G401.6 (cell line): ENCODE results near the gene C2orf69.

Experiments used
- FAIRE-seq: peaks from 2 replicates; lab custom pipeline; 2012; peaks lifted over from hg19 to GRCh38; lab: Jason Lieb, UNC

The C2orf69 gene

GRCh38 chr2:199914372-199914958 lies 3.4 kb downstream of the C2orf69 start:
- FAIRE-seq, result no peak

DNA sequence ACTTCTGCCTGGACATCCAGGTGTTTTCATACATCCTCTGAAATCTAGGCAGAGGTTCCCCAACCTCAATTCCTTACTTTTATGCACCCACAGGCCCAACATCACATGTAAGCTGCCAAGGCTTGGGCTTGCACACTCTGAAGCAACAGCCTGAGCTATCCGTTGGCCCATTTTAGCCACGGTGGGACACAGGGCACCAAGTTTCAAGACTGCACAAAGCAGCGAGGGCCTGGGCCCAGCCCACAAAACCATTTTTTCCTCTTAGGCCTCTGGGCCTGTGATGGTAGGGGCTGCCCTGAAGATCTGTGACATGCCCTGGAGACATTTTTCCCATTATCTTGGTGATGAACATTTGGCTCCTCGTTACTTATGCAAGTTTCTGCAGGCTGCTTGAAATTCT lies 5.9 kb downstream of the C2orf69 start:
- no peak for FAIRE-seq

DNA sequence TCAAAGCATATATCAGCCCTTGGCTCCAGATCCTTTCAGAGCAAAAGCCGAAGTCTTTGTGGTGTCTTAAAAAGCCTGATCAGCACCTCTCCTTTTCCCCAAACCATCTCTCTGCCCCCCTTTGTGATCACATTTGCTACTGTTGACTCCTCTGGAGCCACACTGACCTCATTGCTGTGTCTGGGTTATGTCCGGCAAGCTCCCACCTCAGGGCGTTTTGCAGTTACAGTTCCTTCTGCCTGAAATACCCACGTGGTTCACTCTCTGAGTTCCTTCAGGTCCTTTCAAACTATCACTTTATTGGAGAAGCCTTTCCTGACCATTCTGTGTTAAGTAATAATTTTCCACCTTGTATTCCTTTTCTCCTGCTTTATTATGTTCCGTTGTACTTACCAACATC lies 11.8 kb downstream of the C2orf69 start:
- FAIRE-seq, result no peak

DNA sequence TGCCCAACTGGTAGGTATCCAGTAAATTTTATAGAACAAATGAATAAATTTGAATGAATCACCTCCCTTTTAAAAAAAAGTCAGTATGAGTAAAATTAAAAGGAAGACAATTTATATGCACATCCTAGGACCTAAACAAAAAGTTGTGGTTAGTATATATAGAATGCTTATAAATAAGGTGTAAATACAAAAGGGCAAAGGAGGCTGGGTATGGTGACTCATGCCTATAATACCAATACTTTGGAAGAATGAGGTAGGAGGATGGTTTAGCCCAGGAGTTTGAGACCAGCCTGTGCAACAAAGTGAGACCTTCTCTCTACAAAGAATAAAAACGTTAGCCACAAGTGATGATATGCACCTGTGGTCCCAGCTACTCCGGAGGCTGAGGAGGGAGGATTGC lies 12.8 kb downstream of the C2orf69 start:
- FAIRE-seq, result no peak

DNA sequence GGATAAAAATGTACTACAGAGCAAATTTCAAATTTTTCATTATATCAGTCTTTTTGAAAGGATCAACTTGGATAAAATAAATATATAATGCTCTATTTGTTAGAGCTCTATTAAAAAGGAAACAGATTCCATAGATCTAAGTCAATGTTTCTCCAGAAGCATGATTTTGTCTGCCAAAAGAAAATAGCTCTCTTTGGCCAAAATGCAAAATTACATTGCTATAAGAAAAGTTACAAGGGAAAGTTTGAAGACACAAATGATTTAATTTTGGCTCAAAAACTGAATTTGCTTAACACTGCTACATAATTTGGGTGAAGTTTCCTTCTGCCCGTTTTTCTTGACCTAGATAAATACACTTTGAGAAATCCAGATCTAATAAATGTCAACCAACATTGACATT lies 15.7 kb downstream of the C2orf69 start:
- FAIRE-seq, result peak; percentile 3

- FAIRE-seq, result no peak
Measured at GRCh38 chr2:199928226-199928625, 17.1 kb downstream of the C2orf69 start.

DNA sequence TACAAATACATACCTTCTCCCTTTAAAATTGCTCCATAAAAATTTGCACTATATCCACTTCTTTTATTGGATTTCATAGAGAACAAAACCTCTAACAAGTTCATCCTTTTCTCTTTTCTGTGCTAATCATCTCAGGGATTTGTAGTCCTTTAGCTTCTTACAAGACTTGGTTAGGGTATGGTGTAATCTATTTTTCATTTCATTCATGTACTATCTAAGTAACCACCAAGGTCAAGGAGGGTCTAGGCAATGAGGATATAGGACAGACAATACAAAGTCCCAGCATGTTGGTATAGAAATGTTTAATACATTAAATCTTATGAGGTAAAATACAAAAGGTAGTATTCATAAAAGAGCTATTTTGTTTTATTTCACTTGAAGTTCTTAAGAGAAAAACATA lies 17.5 kb downstream of the C2orf69 start:
- no peak for FAIRE-seq

GRCh38 chr2:199929262-199929661 lies 18.2 kb downstream of the C2orf69 start:
- no peak for FAIRE-seq

- FAIRE-seq, result no peak
Measured at GRCh38 chr2:199932312-199932855, 21.3 kb downstream of the C2orf69 start.

- peak; percentile 60 for FAIRE-seq
Measured at GRCh38 chr2:199933466-199933865, 22.4 kb downstream of the C2orf69 start.

DNA sequence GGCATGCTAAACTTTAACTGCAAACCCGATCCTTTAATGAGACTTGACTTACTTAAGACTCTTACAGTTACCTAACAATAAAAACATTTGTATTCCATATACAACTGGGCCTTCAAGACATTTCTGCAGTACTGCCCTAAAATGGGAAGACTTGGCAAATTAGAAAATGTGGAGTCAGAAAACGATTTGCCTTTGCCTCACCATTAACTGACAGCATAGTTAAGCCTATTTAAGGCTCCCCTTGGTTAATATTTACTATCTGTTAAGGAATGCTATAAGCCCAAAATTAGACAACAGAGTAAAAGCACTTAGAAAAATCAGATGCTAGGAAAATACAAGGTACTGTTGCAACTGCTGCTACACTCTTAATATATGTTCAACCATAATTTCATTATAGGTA lies 25.5 kb downstream of the C2orf69 start:
- no peak for FAIRE-seq

DNA sequence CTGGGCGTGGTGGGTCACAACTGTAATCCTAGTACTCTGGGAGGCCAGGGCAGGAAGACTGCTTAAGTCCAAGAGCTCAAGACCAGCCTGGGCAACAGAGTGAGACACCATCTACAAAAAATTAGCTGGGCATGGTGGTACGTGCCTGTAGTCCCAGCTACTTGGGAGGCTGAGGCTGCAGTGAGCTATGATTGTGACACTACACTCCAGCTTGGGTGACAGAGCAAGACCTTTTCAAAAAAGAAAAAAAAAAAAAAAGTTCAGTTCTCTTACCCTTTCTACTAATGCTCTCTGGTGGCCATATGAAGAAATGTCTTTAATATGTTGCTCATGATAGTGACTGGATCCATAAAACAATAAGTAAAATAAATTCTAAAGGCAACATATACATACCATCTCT lies 29.3 kb downstream of the C2orf69 start:
- FAIRE-seq, result peak; percentile 84

GRCh38 chr2:199943373-199943772 lies 32.3 kb downstream of the C2orf69 start:
- FAIRE-seq, result no peak

GRCh38 chr2:199946196-199946595 lies 35.1 kb downstream of the C2orf69 start:
- no peak for FAIRE-seq

DNA sequence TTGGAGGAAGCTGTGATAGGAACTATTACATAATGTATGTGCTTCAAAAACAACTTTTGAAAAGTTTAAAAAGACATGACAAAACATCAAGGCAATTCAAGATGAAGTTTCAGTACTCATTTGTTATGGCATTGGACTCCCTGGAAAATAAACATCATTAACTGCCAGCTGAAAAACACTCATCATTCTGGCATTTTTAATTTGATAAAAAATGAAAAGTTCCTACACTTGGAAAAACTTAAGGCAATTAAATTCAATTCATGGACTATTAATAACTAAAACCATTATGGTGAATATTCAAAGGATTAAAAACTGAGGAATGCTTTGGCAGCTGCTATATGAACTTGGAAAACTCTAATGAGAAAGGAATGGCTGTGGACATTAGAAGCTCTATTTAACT lies 35.7 kb downstream of the C2orf69 start:
- no peak for FAIRE-seq

DNA sequence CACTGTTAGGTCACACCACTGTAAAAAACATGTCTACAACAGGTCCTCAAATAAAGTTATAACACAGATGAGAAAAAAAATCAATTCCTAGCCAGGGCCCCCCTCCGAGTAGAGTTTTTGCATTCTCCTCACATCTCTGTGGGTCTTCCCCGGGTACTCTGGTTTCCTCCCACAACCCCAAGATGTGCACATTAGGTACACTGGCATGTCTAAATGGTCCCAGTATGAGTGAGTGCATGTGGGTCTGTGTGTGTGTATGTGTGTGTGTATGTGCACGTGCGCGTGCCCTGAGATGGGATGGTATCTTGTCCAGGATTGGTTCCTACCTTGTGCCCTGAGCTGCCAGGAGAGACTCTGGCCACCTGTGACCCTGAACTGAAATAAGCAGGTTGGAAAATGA lies 39.3 kb downstream of the C2orf69 start:
- FAIRE-seq, result no peak

DNA sequence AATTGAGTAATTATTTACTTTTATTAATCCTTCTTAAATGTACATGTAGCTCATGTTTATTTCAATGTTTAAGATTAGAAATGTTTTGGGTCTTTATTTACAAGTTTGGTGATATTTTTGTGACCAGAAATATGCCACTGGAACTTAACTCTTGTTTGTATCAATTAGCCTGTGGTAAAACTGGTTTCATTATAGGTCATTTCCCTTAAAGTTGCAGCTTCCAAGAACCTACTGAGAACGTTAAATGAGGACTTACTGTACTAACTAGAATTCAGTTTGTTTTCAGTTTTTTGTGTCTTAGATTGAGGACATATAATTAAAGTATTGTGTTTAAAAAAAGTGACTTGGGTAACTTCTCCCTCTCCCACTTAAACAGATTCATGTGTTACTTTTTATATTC lies 39.9 kb downstream of the C2orf69 start:
- no peak for FAIRE-seq

GRCh38 chr2:199955007-199955338 lies 43.9 kb downstream of the C2orf69 start:
- no peak for FAIRE-seq

GRCh38 chr2:199955339-199956061 lies 44.4 kb downstream of the C2orf69 start, which contains the start of the genes MAIP1 and TYW5:
Gene MAIP1, plus strand, starts transcription at chr2:199955582. Its CDS starts 217 bp downstream, at chr2:199955799.
Gene TYW5, minus strand, starts transcription at chr2:199955491. Its CDS starts 21 bp downstream, at chr2:199955470.
- no peak for FAIRE-seq

GRCh38 chr2:199956062-199956380 lies 44.9 kb downstream of the C2orf69 start:
- FAIRE-seq, result no peak

DNA sequence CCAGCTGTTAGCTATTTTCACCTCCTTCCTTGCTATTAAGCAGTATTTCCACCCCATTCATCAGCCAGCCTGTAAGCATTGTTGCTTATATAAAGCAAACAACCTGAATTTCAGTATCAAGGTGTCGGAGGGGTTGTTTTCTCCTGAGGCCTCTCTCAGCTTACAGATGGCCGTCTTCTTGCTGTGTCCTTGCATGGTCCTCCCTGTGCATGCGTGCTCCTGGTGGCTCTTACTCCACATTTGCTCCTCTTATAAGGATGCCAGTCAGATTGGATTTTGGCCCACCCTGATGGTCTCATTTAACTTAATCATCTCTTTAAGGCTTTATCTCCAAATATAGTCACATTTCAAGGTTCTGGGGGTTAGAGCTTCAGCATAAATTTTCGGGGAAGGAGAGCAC lies 46.9 kb downstream of the C2orf69 start:
- FAIRE-seq, result no peak

- FAIRE-seq, result no peak
Measured at GRCh38 chr2:199962203-199962602, 51.1 kb downstream of the C2orf69 start.

DNA sequence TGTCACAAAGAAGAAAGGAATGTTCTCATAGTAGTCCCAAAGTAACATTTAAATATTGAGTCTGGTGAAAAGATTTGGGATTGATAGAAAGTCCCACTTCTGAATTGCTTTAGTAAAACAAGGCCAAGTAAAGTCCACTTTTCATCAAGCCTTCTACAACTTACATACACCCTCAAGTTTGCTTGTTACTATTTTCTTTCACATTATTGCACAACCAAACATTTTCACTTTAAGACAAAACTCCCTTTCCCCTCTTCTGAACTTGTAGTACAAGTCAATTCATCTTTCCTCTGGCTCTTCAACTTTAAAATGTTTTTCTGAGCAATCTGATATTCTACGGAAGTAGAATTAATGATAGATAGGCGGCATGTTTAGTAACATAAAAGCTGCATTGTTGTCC lies 55.3 kb downstream of the C2orf69 start:
- FAIRE-seq, result no peak

- no peak for FAIRE-seq
Measured at GRCh38 chr2:199966976-199967375, 55.9 kb downstream of the C2orf69 start.
